HL-60 (cell line): ENCODE data around the gene PEX5L.

Experiments
- CTCF ChIP-seq: IDR thresholded peaks from one replicate; pipeline ENCODE4 v1.5.1; 2011; ENCODE audit warnings: low read length, control low read depth, inconsistent platforms; ENCODE audit not compliant: insufficient read depth
- GABPA ChIP-seq: IDR thresholded peaks from 2 replicates; pipeline ENCODE4 v1.6.1; 2012; ENCODE audit warnings: low read depth
- POLR2AphosphoS5 ChIP-seq: IDR thresholded peaks from 2 replicates; pipeline ENCODE4 v1.6.1; 2012; ENCODE audit warnings: low read depth
- REST ChIP-seq: IDR thresholded peaks from 2 replicates; pipeline ENCODE4 v1.6.1; 2012; ENCODE audit warnings: low read depth; ENCODE audit not compliant: insufficient replicate concordance

GRCh38 chr3:180078592-180078991, 41.9 kb upstream of the PEX5L start:
- TF ChIP-seq CTCF (no peak), REST (no peak), POLR2AphosphoS5 (no peak), GABPA (no peak)
